Neuronal stem cell (in vitro differentiated cells): Measurements from ENCODE around the gene FAM3A.

Source experiments
- DNase-seq: peaks from one replicate; pipeline ENCODE4 v3.0.0-alpha.2; 2013; ENCODE audit warnings: low spot score
- H2AFZ ChIP-seq: one replicate; pipeline ENCODE4 v1.6.1; 2013; ENCODE audit warnings: mild to moderate bottlenecking, low read length, inconsistent platforms
- H2AK5ac ChIP-seq: 2 replicates; pipeline ENCODE4 v1.6.1; 2013; ENCODE audit warnings: low read depth, mild to moderate bottlenecking, inconsistent platforms, low read length, moderate library complexity, mixed read lengths
- H2BK120ac ChIP-seq: 2 replicates; pipeline ENCODE4 v1.6.1; 2013; ENCODE audit warnings: low read depth, mild to moderate bottlenecking, inconsistent platforms, low read length, moderate library complexity, mixed read lengths
- H2BK12ac ChIP-seq: one replicate; pipeline ENCODE4 v1.6.1; 2013; ENCODE audit warnings: low read length, inconsistent platforms
- H2BK15ac ChIP-seq: 2 replicates; pipeline ENCODE4 v1.6.1; 2013; ENCODE audit warnings: mild to moderate bottlenecking, low read length, inconsistent platforms, mixed read lengths
- H2BK5ac ChIP-seq: one replicate; pipeline ENCODE4 v1.6.1; 2013; ENCODE audit warnings: inconsistent platforms, mild to moderate bottlenecking, low read length, moderate library complexity
- H3K14ac ChIP-seq: one replicate; pipeline ENCODE4 v1.6.1; 2013; ENCODE audit warnings: low read length, inconsistent platforms
- H3K18ac ChIP-seq: 2 replicates; pipeline ENCODE4 v1.6.1; 2013; ENCODE audit warnings: low read length, inconsistent platforms
- H3K23ac ChIP-seq: 2 replicates; pipeline ENCODE4 v1.6.1; 2013; ENCODE audit warnings: low read depth, mild to moderate bottlenecking, mixed read lengths, low read length, inconsistent platforms; ENCODE audit not compliant: poor library complexity
- H3K27ac ChIP-seq: replicated peaks from 3 replicates; pipeline ENCODE4 v1.5.1; 2013; ENCODE audit warnings: low read length, inconsistent platforms
- H3K27me3 ChIP-seq, 3 experiments: 2 replicates each; pipeline ENCODE4 v1.6.1; 2013; ENCODE audit warnings: low read length in 3 of 3, mild to moderate bottlenecking in 2 of 3, inconsistent platforms in 1 of 3, low read depth in 1 of 3, mixed read lengths in 1 of 3, moderate library complexity in 1 of 3; ENCODE audit not compliant: control insufficient read depth in 3 of 3, insufficient read depth in 3 of 3
- H3K36me3 ChIP-seq, 2 donors: replicated peaks in 1 of 2; 2 replicates each; pipeline ENCODE4 v1.6.1; 2013; ENCODE audit warnings: low read length in 2 of 2; ENCODE audit not compliant: control insufficient read depth in 2 of 2, insufficient read depth in 2 of 2
- H3K4ac ChIP-seq: 2 replicates; pipeline ENCODE4 v1.6.1; 2013; ENCODE audit warnings: inconsistent platforms, mild to moderate bottlenecking, low read length, moderate library complexity
- H3K4me1 ChIP-seq, 2 donors: 1 replicate in 1 of 2; 2 replicates in 1 of 2; pipeline ENCODE4 v1.6.1; 2013; ENCODE audit warnings: low read length in 2 of 2, low read depth in 1 of 2; ENCODE audit not compliant: control insufficient read depth in 2 of 2, insufficient read depth in 1 of 2
- H3K4me2 ChIP-seq: one replicate; pipeline ENCODE4 v1.6.1; 2013; ENCODE audit warnings: mild to moderate bottlenecking, low read length, inconsistent platforms; ENCODE audit not compliant: insufficient read depth, poor library complexity, severe bottlenecking
- H3K4me3 ChIP-seq, 2 donors: 2 replicates each; pipeline ENCODE4 v1.5.1; 2013; ENCODE audit warnings: low read length in 2 of 2, mild to moderate bottlenecking in 2 of 2, inconsistent platforms in 1 of 2, moderate library complexity in 1 of 2
- H3K79me1 ChIP-seq: one replicate; pipeline ENCODE4 v1.6.1; 2013; ENCODE audit warnings: low read depth, mild to moderate bottlenecking, inconsistent platforms, low read length, moderate library complexity
- H3K9ac ChIP-seq: one replicate; pipeline ENCODE4 v1.6.1; 2013; ENCODE audit warnings: mild to moderate bottlenecking, low read depth, low read length, inconsistent platforms; ENCODE audit not compliant: poor library complexity
- H3K9me3 ChIP-seq, 2 donors: replicated peaks in 1 of 2; 2 replicates each; pipeline versions ENCODE3 to v1.6.1; 2013; ENCODE audit warnings: low read length in 2 of 2, mild to moderate bottlenecking in 2 of 2, inconsistent platforms in 1 of 2, low read depth in 1 of 2, mixed read lengths in 1 of 2, moderate library complexity in 1 of 2; ENCODE audit not compliant: control insufficient read depth in 2 of 2, insufficient read depth in 1 of 2
- H4K8ac ChIP-seq: one replicate; pipeline ENCODE4 v1.6.1; 2013; ENCODE audit warnings: low read depth, mild to moderate bottlenecking, inconsistent platforms, low read length, moderate library complexity
- H4K91ac ChIP-seq: one replicate; pipeline ENCODE4 v1.6.1; 2013; ENCODE audit warnings: low read length, low read depth, mild to moderate bottlenecking, inconsistent platforms; ENCODE audit not compliant: poor library complexity
- WGBS, 2 donors: extraction: QIAGEN DNeasy Blood & Tissue Kit; methylation state at CpG; one replicate each; pipeline ENCODE4 v1.1.7; 2013; ENCODE audit warnings: missing lambda C conversion rate in 2 of 2, mixed read lengths in 1 of 2; ENCODE audit not compliant: insufficient read length in 2 of 2, insufficient replicate concordance in 1 of 2; ENCODE audit errors: extremely low coverage in 2 of 2; 5-methylcytosine and 5-hydroxymethylcytosine counted together

Gene FAM3A

GRCh38 chrX:154517101-154517781, 1.2 kb upstream of the FAM3A start:
- Histone ChIP-seq H2AK5ac (no peak overlapping the region), H3K79me1 (no peaks in the 10 kb centered on the region), H3K18ac (peak overlapping the region; percentile 83), H3K9me3 (no peaks in the 10 kb centered on the region), H3K27me3 (no peaks in the 10 kb centered on the region), H3K4ac (no peak overlapping the region), H2BK5ac (peak overlapping the region; percentile 39), H2AFZ (peak overlapping the region; percentile 63), H3K4me2 (peak overlapping the region; percentile 51), H3K23ac (no peak overlapping the region), H4K8ac (no peak overlapping the region), H3K4me1 (peaks cover 5 to 10% of the 10 kb centered on the region in 2 donors), H3K27ac (no peak overlapping the region), H3K14ac (no peak overlapping the region), H3K9ac (peak overlapping the region; percentile 60), H2BK15ac (no peak overlapping the region), H4K91ac (no peak overlapping the region), H3K4me3 (peak overlapping the region; percentile 42 to 70), H3K36me3 (no peaks in the 10 kb centered on the region), H2BK12ac (no peak overlapping the region), H2BK120ac (no peak overlapping the region)
- WGBS, 2 donors: no CpG with 5 or more reads among the region's 25 CpGs
- DNase-seq: no peak

GRCh38 chrX:154516656-154517100, 646 bp upstream of the FAM3A start:
- no peak overlapping the region for H4K91ac ChIP-seq
- peak overlapping the region; percentile 84 for H3K27ac ChIP-seq
- peak overlapping the region; percentile 70 to 71 for H3K4me3 ChIP-seq
- peaks cover 5 to 10% of the 10 kb centered on the region in 2 donors for H3K4me1 ChIP-seq
- no peak overlapping the region for H2BK12ac ChIP-seq
- peak overlapping the region; percentile 51 for H3K4me2 ChIP-seq
- H3K9ac ChIP-seq: peak overlapping the region; percentile 72
- H3K27me3 ChIP-seq: no peaks in the 10 kb centered on the region
- H2BK120ac ChIP-seq: no peak overlapping the region
- WGBS, 2 donors: no CpG with 5 or more reads among the region's 19 CpGs
- peak overlapping the region; percentile 63 for H2AFZ ChIP-seq
- H3K4ac ChIP-seq: no peak overlapping the region
- no peak overlapping the region for H2BK15ac ChIP-seq
- peak overlapping the region; percentile 74 for H3K18ac ChIP-seq
- no peak overlapping the region for H3K14ac ChIP-seq
- H2AK5ac ChIP-seq: no peak overlapping the region
- no peaks in the 10 kb centered on the region for H3K79me1 ChIP-seq
- H2BK5ac ChIP-seq: peak overlapping the region; percentile 39
- DNase-seq: no peak
- no peak overlapping the region for H3K23ac ChIP-seq
- no peaks in the 10 kb centered on the region for H3K9me3 ChIP-seq
- no peak overlapping the region for H4K8ac ChIP-seq
- H3K36me3 ChIP-seq: no peaks in the 10 kb centered on the region

GRCh38 chrX:154515090-154515965, 704 bp downstream of the FAM3A start:
- Histone ChIP-seq H2BK12ac (no peak overlapping the region), H3K4me1 (peaks cover 5 to 10% of the 10 kb centered on the region in 2 donors), H3K18ac (no peak overlapping the region), H4K8ac (no peak overlapping the region), H3K9me3 (no peaks in the 10 kb centered on the region), H2AFZ (peak overlapping the region; percentile 88), H3K4me2 (peak overlapping the region; percentile 77), H3K27ac (no peak overlapping the region), H2BK120ac (no peak overlapping the region), H2AK5ac (no peak overlapping the region), H3K23ac (no peak overlapping the region), H3K36me3 (peaks cover 0 to 4% of the 10 kb centered on the region in 2 donors), H3K9ac (peak overlapping the region; percentile 60), H2BK15ac (no peak overlapping the region), H3K79me1 (no peaks in the 10 kb centered on the region), H4K91ac (no peak overlapping the region), H3K14ac (no peak overlapping the region), H3K4me3 (peak overlapping the region; percentile 68 to 91), H2BK5ac (no peak overlapping the region), H3K4ac (peak overlapping the region; percentile 53), H3K27me3 (no peaks in the 10 kb centered on the region)
- DNase-seq: no peak
- WGBS, 2 donors: no CpG with 5 or more reads among the region's 34 CpGs

- H3K9ac ChIP-seq: no peak overlapping the region
- no peaks in the 10 kb centered on the region for H3K9me3 ChIP-seq
- no peaks in the 10 kb centered on the region for H3K79me1 ChIP-seq
- H4K91ac ChIP-seq: no peak overlapping the region
- no peak overlapping the region for H2BK5ac ChIP-seq
- H3K27me3 ChIP-seq: no peaks in the 10 kb centered on the region
- H2BK12ac ChIP-seq: no peak overlapping the region
- no peak overlapping the region for H3K4me3 ChIP-seq
- H3K4me1 ChIP-seq: peaks cover 5 to 10% of the 10 kb centered on the region in 2 donors
- no peak overlapping the region for H3K18ac ChIP-seq
- no peak overlapping the region for H3K4me2 ChIP-seq
- H2BK15ac ChIP-seq: no peak overlapping the region
- no peak overlapping the region for H4K8ac ChIP-seq
- H2BK120ac ChIP-seq: no peak overlapping the region
- H3K4ac ChIP-seq: no peak overlapping the region
- no CpG with 5 or more reads among the region's 2 CpGs for WGBS, 2 donors
- H3K14ac ChIP-seq: no peak overlapping the region
- no peak overlapping the region for H3K27ac ChIP-seq
- no peak overlapping the region for H3K23ac ChIP-seq
- peaks cover 0 to 8% of the 10 kb centered on the region in 2 donors for H3K36me3 ChIP-seq
- H2AK5ac ChIP-seq: no peak overlapping the region
- DNase-seq: no peak
- H2AFZ ChIP-seq: no peak overlapping the region
These were observed 2.3 kb downstream of the FAM3A start for GRCh38 chrX:154513716-154514115.
